Stimulated activated CD8-positive, alpha-beta memory T cell treated with anti-CD3 and anti-CD28 coated beads, Interleukin-15, amount 100 ng/mL, for 48 hours (primary cell): ENCODE measurements around the gene RAB3IL1.
"Not testable (repeated sequence)": the region's sequence is repeated elsewhere in the genome, so short reads cannot be mapped to it uniquely, and the experiment has no call there.

Experiments
- DNase-seq, 2 donors: peaks; one replicate each; pipeline ENCODE4 v3.0.0-alpha.2; 2020; ENCODE audit warnings: low read depth in 2 of 2

Gene RAB3IL1

DNA sequence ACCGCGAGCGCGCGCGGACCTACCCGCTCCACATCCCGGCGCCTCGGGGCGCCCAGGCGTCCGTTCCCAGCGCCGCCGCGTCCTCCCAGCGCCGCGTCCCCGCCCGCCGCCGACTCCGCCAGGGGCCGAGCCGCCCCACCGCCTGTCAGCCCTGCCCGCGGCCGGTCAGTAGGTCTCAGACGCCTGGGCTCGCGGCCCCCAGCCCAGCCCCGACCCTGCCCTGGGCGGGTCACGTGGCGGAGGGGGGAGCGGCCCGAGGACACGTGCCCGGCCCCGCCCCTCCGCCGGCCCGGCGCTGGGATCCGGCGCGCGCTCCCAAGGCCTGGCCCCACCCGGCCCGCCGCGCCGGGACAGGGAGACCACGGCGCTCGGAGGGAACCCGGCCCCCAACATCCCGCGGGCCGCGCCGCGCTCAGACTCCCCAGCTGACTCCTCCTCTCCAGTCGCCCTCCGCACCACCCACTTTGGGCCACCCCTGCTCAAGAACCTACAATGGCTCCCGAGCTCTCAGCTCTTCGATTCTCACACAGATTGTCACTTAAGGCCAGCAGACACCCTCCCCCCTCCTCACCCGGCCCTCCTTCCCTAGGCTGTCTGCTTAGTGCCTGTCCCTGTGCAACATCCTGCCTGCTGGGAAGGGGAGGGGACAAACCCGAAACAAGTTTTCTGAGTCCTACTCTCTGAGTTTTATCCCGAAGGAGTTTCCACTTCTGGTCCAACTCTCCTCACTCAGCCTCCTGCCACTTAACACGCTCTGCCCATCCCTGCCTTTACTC lies at the start of gene RAB3IL1:
TSS of gene RAB3IL1 (minus strand) at position 233 of the 776 bp plus-strand sequence. CDS start at position 34, 199 bp downstream.
- no peak for DNase-seq

GRCh38 chr11:61966734-61967115 lies 49.4 kb upstream of the RAB3IL1 start:
- no peak for DNase-seq

DNA sequence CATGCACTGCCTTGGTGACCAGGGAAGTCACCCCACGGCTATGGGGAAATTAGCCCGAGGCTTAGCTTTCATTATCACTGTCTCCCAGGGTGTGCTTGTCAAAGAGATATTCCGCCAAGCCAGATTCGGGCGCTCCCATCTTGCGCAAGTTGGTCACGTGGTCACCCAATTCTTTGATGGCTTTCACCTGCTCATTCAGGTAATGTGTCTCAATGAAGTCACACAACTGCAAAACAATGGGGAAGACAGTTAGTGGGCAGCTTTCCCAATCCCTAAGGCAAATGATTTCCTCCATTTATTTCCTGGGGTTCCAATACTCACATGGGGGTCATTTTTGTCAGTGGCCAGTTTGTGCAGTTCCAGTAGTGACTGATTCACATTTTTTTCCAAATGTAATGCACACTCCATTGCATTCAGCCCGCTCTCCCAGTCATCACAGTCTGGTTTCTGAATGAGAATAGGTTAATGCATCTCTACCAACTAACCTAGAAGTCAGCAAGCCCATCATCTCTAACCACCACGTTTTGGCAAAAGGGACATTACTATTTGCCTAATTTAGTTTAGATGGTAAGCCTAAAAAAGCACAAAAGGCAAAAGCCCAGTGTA lies 47.4 kb upstream of the RAB3IL1 start:
- DNase-seq = not testable (repeated sequence)

GRCh38 chr11:61964058-61964665 lies 46.8 kb upstream of the RAB3IL1 start:
- DNase-seq = no peak

DNA sequence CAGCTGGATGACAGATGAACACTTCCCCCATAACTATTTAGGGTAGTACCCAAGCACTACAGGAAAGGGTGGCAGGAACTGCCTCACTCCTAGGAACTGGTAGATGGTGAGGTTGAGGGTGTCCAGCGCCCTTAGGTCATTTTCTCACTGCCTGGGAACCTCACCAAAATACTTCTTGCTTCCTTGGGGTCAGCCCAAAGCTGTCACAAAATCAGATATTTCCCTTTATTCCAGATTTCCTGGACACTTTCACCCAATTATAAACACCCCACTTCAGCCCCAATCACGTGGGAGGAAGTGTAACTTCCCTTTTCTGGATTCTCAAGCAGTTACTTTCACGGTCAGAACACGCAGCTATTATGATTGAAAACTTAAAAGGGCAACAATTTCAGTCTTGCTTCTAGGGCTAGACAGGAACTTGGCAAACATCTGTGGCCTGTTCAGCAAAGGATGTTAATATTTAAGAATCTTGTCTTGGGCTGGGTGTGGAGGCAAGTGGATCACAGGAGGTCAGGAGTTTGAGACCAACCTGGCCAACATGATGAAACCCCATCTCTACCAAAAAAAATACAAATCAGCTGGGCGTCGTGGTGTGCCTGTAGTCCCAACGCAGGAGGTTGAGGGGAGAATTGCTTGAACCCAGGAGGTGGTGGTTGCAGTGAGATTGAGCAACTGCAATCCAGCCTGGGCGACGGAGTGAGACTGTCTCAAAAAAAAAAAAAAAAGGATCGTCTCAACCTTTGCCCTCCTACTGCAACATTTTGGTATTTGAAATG lies 46.1 kb upstream of the RAB3IL1 start:
- no peak for DNase-seq

- DNase-seq = no peak
Measured at GRCh38 chr11:61963016-61963281, 45.6 kb upstream of the RAB3IL1 start.

- no peak for DNase-seq
Measured at GRCh38 chr11:61962213-61963015, 45.0 kb upstream of the RAB3IL1 start.

DNA sequence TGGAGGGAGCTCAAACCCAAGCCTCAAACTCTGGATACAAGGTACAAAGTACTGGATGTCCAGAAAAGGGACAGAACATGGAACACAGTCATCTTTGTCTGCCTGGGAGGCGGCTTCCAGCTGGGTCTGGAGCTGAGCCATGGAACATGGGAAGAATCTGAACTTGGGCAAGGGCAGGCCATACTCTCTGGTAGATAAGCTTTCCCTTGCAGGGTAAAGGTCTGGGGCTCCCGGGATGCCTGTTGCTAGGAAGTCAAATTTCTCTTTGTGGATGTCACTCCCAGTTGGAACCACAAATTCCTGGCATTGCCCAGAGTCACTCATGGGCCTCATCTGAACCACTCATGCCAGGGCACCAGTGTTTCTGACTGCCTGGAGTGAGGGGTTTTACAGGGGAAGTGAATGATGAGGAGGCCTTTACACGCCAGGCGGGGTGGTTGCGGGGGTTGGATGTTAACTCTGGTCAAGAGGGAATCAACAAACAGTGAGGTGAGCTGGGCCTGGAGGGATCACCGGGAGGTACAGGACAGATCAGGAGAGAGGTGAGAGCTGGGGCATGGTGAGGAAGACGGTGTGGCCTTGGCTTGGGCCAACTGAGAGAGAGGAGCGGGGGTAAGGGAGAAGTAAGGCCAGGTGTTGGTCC lies 44.3 kb upstream of the RAB3IL1 start:
- no peak for DNase-seq

DNA sequence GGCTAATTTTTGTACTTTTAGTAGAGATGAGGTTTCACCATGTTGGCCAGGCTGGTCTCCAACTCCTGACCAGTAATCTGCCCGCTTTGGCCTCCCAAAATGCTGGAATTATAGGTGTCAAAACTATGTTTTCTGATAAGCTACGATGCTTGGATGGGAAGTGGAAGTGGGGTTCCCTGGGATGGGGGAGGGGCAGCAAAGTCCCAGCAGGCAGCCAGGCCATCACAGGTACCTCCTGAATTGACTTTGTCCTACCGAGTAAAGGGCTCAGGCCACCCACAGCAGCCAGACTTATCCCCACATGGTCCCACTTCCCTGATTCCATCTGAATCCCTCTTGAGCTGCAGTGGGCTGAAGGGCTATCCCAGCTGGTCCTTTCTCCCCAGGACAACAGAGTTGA lies 43.2 kb upstream of the RAB3IL1 start:
- DNase-seq = no peak

GRCh38 chr11:61959678-61960077 lies 42.3 kb upstream of the RAB3IL1 start:
- DNase-seq = no peak

- no peak for DNase-seq
Measured at GRCh38 chr11:61959114-61959513, 41.7 kb upstream of the RAB3IL1 start.

GRCh38 chr11:61958590-61958989 lies 41.2 kb upstream of the RAB3IL1 start:
- no peak for DNase-seq

- no peak for DNase-seq
Measured at GRCh38 chr11:61957021-61957770, 39.8 kb upstream of the RAB3IL1 start.

- DNase-seq = no peak
Measured at GRCh38 chr11:61956191-61957020, 39.0 kb upstream of the RAB3IL1 start.

- no peak for DNase-seq
Measured at GRCh38 chr11:61955422-61956135, 38.2 kb upstream of the RAB3IL1 start.

GRCh38 chr11:61954851-61955421 lies 37.6 kb upstream of the RAB3IL1 start:
- DNase-seq = no peak

DNA sequence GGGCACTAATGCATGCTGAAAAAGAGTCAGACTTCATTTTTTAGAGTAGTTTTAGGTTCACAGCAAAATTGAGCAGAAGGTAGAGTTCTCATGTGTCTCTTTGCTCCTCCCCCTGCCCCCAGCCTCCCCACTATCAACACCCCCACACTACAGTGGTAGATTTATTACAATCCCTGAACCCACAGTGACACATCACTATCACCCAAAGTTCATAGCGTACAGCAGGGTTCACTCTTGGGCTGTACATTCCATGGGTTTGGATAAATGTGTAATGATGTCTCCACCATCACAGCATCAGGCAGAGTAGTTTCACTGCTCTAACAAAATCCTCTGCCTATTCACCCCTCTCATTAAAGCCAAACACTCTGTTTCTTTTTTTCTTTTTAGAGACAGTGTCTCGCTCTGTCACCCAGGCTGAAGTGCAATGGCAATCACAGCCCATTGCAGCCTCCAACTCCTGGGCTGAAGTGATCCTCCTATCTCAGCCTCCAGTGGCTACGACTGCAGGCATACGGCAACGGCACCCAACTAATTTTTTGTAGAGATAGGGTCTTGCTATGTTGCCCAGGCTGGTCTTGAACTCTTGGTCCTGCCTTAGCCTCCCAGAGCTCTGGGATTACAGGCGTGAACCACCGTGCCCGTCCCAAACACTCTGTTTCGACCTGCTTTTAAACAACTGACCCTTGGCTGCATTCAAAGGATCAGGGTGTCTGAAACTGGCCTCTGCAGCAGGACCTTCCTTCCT lies 36.9 kb upstream of the RAB3IL1 start:
- no peak for DNase-seq

GRCh38 chr11:61953632-61954031 lies 36.3 kb upstream of the RAB3IL1 start:
- DNase-seq = not testable (repeated sequence)
